Middle frontal gyrus (tissue), 1 donor: ENCODE results near the gene SPEG.
A peak's percentile ranks its signal among the peaks of the same experiment; 100 is the strongest.

Source experiments
- DNase-seq: peaks from one replicate; pipeline ENCODE4 v3.0.0-alpha.2; 2015; ENCODE audit warnings: low spot score; ENCODE audit errors: extremely low spot score

SPEG gene

GRCh38 chr2:219442256-219443015 lies 7.8 kb downstream of the SPEG start:
- no peak for DNase-seq

- DNase-seq: no peak
Measured at GRCh38 chr2:219443016-219443696, 8.5 kb downstream of the SPEG start.

GRCh38 chr2:219443697-219444023 lies 9.0 kb downstream of the SPEG start:
- DNase-seq: no peak

GRCh38 chr2:219444566-219445091 lies 10.0 kb downstream of the SPEG start:
- DNase-seq: peak; percentile 44

GRCh38 chr2:219445220-219445640 lies 10.6 kb downstream of the SPEG start:
- no peak for DNase-seq

GRCh38 chr2:219446101-219446504 lies 11.5 kb downstream of the SPEG start:
- no peak for DNase-seq

- no peak for DNase-seq
Measured at GRCh38 chr2:219446689-219447088, 12.0 kb downstream of the SPEG start.

GRCh38 chr2:219447242-219448098 lies 12.8 kb downstream of the SPEG start:
- no peak for DNase-seq

GRCh38 chr2:219448099-219448775 lies 13.6 kb downstream of the SPEG start:
- DNase-seq: no peak

GRCh38 chr2:219448776-219449341 lies 14.2 kb downstream of the SPEG start:
- no peak for DNase-seq

GRCh38 chr2:219449609-219450008 lies 15.0 kb downstream of the SPEG start:
- no peak for DNase-seq

- DNase-seq: no peak
Measured at GRCh38 chr2:219451661-219452360, 17.2 kb downstream of the SPEG start.

- peak; percentile 16 for DNase-seq
Measured at GRCh38 chr2:219452361-219453317, 18.0 kb downstream of the SPEG start.

GRCh38 chr2:219453671-219454590 lies 19.3 kb downstream of the SPEG start:
- no peak for DNase-seq

- DNase-seq: no peak
Measured at GRCh38 chr2:219455581-219455980, 20.9 kb downstream of the SPEG start.

- DNase-seq: no peak
Measured at GRCh38 chr2:219457784-219458369, 23.2 kb downstream of the SPEG start.

- DNase-seq: no peak
Measured at GRCh38 chr2:219458996-219459395, 24.4 kb downstream of the SPEG start.
